Stimulated activated CD4-positive, alpha-beta T cell treated with anti-CD3 and anti-CD28 coated beads, TNF-alpha, amount 100 ng/mL, for 24 hours (primary cell): ENCODE data around the gene HOXA6.

Experiments used
- DNase-seq, 3 experiments: peaks; one replicate each; pipeline ENCODE4 v3.0.0-alpha.2; 2020; ENCODE audit warnings: low read depth in 3 of 3

Gene HOXA6

DNA sequence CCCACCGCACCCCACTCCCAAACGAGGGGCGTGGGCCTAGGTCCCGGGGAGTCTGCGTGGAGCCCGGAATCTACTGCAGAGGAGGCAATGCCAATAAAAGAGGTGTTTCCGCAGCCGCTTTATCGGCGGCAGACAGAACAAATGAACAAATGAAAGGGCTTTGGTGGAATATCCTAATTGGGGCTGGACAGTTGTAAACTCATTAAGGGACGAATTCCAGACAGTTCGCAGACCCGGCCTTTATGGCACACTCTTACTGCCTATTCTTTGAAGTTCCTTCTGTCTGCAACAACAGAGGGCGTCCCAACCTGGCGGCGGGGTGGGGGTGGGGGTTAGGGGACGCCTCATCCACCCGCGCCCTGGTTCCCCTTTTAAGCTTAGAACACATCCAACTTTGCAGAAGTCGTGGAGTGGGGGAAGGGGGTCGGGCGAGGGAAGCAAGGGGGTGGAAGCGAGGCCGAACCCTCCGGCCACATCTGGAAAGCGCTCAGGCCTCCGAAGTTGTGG, 13.7 kb upstream of the HOXA6 start:
- DNase-seq, result no peak

DNA sequence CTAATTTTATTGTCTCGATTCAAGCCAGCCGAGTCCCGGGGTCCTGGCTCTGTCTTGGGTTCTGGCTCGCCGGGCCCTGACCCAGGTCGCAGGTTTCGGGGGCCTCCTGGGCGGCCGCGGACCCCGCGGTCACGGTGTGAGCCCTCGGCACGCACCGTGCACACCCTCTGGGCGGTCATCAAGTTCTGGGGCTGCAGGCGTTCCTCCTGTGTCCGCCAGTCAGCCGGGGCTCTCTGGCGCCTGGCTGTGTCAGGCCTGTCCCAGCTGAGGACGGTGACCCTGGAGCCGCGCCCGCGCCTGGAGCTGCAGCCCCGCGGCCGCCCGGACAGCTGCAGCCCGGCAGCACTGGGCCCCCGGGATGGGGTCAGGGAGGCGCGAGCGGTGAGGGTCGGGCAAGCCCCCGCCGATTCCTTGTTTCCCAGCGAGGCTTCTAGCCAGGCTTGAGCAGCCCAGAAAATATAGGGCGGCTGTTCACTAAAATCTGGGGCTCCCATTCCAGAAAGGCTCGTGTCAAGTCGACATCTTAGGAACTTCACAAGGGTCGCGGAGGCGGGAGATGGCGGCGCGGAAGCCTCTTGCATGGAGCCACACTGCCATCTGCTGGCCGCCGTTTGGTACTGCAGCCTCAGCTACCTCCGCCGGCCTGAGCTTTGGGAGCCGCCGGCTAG, 13.1 kb upstream of the HOXA6 start:
- DNase-seq, result peak; percentile 76 to 79 (median 76)

GRCh38 chr7:27160145-27160545, 12.6 kb upstream of the HOXA6 start:
- no peak for DNase-seq

GRCh38 chr7:27159266-27160144, 11.9 kb upstream of the HOXA6 start:
- DNase-seq, result no peak

GRCh38 chr7:27158436-27159265, 11.1 kb upstream of the HOXA6 start:
- DNase-seq, result no peak

GRCh38 chr7:27157702-27158431, 10.3 kb upstream of the HOXA6 start:
- no peak for DNase-seq

GRCh38 chr7:27156916-27157701, 9.5 kb upstream of the HOXA6 start:
- DNase-seq, result no peak

DNA sequence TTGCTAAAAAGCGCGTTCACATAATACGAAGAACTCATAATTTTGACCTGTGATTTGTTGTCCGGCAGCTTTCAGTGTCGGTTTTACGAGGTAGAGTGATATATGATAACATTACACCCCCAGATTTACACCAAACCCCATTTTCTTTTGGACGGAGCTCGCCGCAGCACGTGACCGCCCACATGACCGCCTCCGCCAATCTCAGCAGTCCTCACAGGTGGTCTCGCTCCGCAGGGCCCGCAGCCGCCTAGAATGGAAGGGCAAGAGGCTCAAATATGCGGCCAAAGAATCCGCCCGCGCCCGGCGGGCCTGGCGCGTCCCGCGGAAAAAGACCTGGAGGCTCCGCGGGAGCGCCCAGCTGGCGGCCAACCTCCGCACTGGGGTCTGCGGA, 8.9 kb upstream of the HOXA6 start, which contains the start of gene HOXA7:
TSS of gene HOXA7 (minus strand) at position 168 of the 391 bp plus-strand sequence. CDS start at position 38, 130 bp downstream.
- no peak for DNase-seq

- no peak for DNase-seq
These were observed 8.4 kb upstream of the HOXA6 start for GRCh38 chr7:27155816-27156507.

DNA sequence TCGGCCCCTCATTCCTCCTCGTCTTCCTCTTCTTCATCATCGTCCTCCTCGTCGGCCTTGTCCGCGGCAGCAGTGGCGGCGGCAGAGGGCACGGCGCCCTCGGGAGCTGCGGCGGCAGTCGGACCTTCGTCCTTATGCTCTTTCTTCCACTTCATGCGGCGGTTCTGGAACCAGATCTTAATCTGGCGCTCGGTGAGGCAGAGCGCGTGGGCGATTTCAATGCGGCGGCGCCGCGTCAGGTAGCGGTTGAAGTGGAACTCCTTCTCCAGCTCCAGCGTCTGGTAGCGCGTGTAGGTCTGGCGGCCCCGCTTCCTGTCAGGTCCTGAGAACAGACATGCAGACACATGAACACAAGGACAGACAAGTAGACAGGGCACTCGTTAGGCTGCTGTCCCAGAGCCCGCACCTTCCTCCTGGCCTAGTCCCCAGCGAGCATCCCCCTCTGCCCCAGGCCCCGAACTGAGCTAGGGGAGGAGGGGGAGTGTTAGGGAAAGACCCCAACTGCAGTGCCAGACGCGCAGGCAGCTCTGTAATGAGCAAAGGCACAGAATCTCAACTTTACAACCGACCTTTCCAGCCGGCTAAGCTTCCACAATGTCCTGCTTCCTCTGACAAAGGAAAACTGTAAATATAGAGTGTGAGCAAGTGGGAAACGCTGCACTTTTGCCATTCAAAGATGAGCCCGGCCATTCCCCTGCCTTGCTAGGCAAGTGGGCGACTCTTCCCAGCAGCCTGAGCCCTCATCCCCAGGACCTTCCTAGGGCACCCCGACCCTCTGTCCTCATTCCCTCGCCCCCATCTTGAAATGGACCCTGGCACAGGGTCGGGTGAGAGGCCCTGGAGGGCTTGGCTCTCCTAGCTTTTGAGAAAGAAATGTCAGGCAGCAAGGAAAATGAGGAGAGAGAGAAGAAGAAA, 7.6 kb upstream of the HOXA6 start:
- peak in 1 of 3 experiments; percentile 44 for DNase-seq

- no peak for DNase-seq
These were observed 6.8 kb upstream of the HOXA6 start for GRCh38 chr7:27154369-27154768.

GRCh38 chr7:27153526-27153925, 6.0 kb upstream of the HOXA6 start:
- DNase-seq, result no peak

DNA sequence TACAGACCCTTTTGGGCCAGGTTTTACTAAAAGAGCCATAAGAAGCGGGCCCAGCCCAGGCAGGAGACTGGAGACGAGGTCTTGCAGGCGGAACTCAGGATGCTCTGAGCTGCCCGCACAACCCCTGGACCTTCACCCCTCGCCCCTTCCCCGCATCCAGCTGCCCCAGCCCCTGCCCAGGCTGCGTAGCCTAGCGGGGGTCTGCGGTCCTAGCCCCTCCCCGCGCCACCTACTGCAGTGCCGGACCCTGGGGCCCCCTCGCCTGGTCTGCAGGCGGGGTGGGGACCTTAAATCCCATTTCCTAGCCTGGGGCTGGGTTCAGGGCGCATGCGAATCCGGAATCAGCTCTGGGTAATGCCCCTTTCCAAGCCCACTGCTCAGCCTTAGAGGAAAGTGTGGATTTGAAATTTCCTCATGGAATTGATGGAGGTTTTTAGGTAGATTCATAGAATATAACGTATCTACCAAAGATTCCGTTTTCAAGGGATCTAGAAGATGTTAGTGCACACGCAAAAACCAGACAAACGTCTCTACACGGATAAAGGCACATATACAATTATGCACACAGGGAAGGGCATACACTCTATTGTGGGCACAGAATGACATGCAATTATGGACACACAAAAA, 5.4 kb upstream of the HOXA6 start:
- no peak for DNase-seq

- no peak for DNase-seq
These were observed 4.6 kb upstream of the HOXA6 start, which contains the start of gene HOXA3 for GRCh38 chr7:27151931-27152815. HOXA3 (minus strand) TSS chr7:27152583; CDS start chr7:27110640, 41,943 bp downstream.

DNA sequence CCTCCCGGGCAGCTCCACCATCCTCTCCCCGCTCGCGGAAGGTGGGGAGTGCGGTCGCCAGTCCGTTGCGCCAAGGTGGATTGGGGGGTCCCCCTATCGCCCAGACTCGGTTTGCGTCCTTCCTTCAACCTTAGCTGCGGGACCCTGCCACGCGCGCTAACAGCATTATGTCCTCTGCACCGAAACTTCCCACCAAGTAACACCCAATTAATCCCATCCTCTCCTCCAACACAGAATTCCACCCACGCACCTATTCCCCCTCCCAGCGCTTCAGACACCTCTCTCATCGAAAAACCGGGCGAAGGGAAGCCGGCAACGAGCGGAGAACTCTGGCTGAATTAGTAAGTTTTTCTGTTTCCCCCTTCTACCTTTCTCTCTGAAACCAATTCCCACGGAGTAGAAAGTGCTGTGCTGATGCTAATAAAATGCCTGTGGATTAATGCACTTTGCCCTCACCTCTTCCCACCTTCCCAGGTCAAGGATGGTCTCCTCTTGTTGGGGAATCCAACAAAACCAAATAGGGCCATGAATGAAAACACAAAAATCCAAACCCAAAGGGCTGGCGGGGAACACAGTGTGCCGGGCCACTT, 3.9 kb upstream of the HOXA6 start:
- no peak for DNase-seq

DNA sequence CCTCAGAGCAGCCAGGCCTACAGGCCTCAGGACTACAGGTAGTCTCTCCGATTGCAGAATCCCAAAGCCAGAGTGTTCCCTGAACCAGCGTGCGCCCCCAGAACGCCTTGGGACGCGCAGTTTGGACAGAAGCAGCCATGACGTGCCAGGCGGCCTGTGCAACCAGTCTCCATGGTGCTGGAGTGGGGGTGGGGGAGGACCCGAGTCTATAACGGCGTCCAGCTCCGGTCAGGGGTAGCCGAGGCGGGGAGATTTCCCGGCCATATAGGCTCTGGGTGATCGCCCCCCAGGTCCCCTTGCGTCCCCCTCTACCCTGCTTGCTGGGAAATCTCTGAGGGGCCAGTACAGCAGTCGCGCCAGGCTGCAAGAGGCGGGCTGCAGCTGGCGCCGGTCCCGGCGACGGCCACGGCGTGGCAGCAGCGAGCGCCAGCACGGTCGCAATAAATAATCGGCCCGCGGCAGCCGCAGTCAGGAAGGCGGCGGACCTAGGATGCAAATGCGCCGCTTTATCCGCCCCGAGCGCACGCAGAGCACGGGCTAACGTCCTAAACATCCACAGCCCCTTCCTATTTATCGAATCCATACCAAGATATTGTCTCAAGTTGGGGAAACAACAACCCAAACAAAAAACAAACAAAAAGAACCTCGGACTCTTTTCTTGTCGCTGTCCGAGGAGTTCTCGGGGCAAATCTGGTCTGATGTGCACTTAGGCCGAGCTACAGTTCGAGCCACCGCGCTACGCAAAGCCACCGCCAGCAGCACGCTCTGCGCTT, 3.2 kb upstream of the HOXA6 start:
- peak; percentile 25 to 58 (median 41) for DNase-seq
